IMR-90 (cell line): Measurements from ENCODE around the gene PTPN22.

ENCODE experiments used
- BHLHE40 ChIP-seq: fragments of 150-350 bp; IDR thresholded peaks from 2 replicates; pipeline ENCODE4 v1.6.1; 2016; ENCODE audit warnings: mild to moderate bottlenecking, low read depth, low read length
- CEBPB ChIP-seq: IDR thresholded peaks from 2 replicates; pipeline ENCODE4 v1.6.1; 2012; ENCODE audit warnings: low read depth, low read length, improper control_type of control experiment
- MAFK ChIP-seq: IDR thresholded peaks from 2 replicates; pipeline ENCODE4 v1.6.1; 2012; ENCODE audit warnings: low read depth, low read length, improper control_type of control experiment
- RFX5 ChIP-seq: IDR thresholded peaks from 2 replicates; pipeline ENCODE4 v1.8.0; 2012; ENCODE audit warnings: low read depth, mild to moderate bottlenecking, low read length, moderate library complexity
- SMC3 ChIP-seq: fragments of 150-350 bp; IDR thresholded peaks from 2 replicates; pipeline ENCODE4 v1.6.1; 2016; ENCODE audit warnings: low read depth, mild to moderate bottlenecking, antibody characterized with exemption, low read length, moderate library complexity
- USF2 ChIP-seq: fragments of 150-350 bp; IDR thresholded peaks from 2 replicates; pipeline ENCODE4 v1.6.1; 2017; ENCODE audit warnings: mild to moderate bottlenecking, antibody characterized with exemption, low read length, low read depth
- TF ChIP-seq, protein P1 (sequence below): conservative IDR thresholded peaks from 2 replicates; pipeline ENCODE4 v1.5.1; 2012; ENCODE audit warnings: mild to moderate bottlenecking, low read depth, low read length, improper control_type of control experiment

DNA sequence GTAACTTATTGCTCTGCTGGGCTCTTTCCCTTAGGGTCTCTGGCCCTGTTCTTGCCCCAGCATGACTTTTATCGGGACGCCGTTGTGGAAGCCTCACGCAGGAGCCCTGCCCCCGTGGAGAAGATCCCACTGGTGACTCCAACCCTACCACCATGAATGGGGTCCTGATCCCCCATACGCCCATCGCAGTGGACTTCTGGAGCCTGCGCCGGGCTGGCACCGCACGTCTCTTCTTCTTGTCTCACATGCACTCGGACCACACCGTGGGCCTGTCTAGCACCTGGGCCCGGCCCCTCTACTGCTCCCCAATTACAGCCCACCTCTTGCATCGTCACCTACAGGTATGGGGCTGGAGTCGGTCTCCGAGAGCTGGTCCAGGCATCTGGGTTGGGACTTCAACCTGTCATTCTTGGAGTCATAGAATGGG is 33.9 kb upstream of the PTPN22 start:
- no peak for TF ChIP-seq CEBPB
- TF ChIP-seq, protein P1, sequence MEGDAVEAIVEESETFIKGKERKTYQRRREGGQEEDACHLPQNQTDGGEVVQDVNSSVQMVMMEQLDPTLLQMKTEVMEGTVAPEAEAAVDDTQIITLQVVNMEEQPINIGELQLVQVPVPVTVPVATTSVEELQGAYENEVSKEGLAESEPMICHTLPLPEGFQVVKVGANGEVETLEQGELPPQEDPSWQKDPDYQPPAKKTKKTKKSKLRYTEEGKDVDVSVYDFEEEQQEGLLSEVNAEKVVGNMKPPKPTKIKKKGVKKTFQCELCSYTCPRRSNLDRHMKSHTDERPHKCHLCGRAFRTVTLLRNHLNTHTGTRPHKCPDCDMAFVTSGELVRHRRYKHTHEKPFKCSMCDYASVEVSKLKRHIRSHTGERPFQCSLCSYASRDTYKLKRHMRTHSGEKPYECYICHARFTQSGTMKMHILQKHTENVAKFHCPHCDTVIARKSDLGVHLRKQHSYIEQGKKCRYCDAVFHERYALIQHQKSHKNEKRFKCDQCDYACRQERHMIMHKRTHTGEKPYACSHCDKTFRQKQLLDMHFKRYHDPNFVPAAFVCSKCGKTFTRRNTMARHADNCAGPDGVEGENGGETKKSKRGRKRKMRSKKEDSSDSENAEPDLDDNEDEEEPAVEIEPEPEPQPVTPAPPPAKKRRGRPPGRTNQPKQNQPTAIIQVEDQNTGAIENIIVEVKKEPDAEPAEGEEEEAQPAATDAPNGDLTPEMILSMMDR: no peak
- no peak for TF ChIP-seq RFX5
- TF ChIP-seq SMC3: no peak
- no peak for TF ChIP-seq BHLHE40
- no peak for TF ChIP-seq USF2
- no peak for TF ChIP-seq MAFK
